ENCODE results near the gene SEMG1.
A peak's percentile ranks its signal among the peaks of the same experiment; 100 is the strongest.

Gene SEMG1

DNA sequence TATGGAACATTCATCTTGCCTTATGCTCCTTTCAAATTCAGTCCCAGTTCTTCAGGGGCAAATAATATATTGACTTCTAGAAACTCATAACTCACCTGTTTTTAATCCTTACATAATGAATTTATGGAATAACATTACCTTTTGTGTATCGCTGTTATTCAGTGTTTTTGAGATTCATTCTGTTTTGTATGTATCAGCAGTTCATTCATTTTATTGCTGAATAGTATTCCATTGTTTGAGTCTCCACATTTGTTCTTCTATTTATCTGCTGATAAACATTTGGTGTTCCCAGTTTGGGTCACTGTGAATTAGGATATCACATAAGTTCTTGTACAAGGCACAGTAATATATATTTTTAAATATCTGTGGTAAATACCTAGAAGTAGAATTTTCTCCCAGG is 19.5 kb downstream of the SEMG1 start:
- no peak for DNase-seq

DNA sequence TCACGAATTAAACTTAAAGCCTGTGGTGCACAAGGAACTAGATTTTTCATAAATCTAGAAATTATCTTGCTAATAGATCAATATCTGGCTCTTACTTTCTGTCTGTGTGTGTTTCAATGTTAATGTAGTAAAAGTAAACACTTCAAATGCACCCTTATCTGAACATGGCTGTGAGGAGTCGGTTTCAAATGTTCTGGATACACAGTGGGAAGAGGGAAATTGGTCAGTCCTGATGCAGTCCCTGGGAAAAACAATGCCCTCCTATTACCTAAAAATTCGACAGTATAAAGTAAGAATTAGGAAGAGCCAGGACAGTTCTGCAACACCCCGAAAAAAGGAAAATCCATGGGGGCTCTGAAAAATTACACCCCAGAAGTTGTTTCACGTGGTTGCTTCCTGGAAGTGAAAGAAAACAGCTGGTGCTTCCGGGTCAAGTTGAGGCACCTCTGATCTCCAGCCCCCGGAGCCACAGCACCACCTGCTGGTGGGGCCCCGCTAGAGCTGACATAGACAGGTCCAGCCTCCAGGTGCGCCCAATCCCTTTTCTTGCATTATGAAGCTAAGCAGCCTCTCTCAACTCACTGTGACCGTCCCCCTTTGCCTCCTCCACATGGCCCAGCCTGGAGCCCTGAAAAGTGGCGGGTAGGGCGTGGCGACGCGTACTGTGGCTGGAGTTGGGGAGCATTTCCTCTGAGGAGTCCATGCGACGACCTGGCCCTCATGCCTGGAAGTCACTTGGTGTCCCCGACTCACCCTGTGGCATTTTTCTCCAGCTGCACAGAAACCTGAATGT is 22.6 kb downstream of the SEMG1 start:
- peak; percentile 34 for DNase-seq

DNA sequence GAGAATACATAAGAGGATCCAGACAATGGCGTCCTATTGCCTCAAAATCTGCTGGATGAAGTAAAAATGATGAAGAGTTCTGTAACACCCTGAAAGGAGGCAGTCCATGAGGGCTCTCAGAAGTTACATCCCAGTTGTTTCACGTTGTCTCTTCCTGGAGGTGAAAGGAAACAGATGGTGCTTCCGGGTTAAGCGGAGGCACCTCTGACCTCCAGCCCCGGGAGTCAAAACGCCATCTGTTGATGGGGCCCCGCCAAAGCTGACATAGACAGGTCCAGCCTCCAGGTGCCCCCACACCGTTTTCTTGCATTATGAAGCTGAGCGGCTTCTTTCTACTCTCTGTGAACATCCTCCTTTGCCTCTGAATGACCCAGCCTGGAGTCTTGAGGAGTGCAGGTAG is 23.8 kb downstream of the SEMG1 start:
- no peak for DNase-seq

DNA sequence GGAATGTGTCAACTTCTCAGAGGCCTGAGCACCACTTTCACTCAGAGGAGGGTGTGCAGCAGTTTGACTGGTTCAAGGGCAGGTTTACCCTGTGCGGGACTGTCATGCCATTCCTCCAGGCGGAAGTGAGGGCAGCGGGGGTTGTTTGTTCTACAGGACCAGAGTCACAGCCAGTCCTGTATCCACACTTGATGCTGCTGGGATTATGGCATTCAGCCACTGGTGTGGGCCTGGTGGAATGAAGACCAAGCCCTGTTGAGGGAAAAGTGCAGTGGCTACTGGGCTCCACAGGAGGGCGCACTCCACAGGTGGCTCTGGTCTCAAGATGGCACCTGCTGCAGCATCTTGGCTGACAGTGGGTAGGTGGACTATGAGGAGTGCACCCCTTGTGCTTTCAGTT is 29.2 kb downstream of the SEMG1 start:
- DNase-seq: no peak

DNA sequence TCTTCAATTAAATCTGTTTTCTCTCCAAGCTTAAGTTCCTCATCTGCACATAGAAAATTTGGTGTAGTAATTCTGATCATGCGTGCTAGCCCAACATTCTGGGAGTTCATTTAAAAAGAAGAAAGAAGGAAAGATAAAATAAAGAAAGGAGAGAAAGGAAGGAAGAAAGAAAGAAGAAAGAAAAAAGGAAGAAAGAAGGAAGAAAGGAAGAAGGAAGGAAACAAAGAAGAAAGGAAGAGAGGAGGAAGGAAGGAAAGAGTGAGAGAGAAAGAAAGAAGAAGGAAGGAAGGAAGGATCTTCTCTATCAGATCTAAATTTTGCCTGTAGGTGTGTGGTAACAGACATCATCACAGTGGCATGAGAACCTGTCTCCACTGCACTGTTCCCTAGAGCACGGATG is 31.3 kb downstream of the SEMG1 start:
- no peak for DNase-seq

DNA sequence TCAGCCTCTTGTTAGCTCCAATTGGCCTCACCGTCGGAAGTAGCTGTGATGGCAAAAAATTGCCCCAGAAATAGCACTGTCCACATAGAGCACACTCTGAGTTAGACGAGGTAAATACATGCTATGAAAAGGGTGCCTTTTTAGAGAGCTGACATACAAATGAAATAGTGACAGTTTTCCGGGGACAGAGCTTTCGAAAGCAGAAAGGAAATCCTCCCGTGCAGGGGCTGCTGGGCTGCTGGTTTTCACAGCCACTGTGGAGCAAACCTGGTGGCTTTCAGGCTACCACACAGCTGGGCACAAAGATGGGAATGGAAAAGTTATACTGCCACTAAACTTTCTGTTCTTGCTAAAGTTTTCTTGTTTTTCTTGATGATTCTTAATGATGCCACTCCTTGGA is 39.3 kb downstream of the SEMG1 start:
- no peak for DNase-seq

DNA sequence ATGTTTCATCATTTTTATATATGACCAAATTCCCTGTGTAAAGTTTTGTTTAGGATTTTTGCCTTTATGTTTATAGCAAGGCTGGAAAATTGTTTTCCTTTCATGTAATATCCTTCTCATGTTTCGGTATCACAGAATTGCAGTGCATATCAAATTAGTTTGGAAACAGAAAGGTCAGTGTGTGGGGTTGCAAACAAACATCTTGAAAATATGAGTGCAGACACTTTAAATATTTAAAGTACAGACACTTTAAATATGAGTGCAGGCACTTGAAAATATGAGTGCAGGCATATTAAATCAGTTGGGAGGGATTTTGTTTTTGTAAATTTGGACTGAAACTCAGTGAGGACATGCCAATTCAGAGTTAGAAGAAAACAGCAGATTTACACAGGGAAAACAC is 41.0 kb downstream of the SEMG1 start:
- no peak for DNase-seq

DNA sequence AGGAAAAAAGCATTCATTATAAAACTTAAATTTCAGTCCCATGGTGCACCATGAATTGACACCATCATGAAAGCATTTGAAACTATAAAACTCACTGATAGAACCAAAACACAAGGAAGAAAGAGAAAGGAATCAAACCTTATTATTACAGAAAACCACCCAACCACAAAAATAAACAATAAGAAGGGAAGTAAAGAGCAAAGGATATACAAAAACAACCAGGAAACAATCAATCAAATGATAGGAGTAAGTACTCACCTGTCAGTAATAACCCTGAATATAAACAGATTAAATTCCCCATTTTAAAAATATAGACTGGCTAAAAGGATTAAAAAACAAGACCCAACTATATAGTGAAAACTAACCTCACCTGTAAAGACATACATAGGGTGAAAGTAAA is 41.8 kb downstream of the SEMG1 start:
- DNase-seq: no peak

DNA sequence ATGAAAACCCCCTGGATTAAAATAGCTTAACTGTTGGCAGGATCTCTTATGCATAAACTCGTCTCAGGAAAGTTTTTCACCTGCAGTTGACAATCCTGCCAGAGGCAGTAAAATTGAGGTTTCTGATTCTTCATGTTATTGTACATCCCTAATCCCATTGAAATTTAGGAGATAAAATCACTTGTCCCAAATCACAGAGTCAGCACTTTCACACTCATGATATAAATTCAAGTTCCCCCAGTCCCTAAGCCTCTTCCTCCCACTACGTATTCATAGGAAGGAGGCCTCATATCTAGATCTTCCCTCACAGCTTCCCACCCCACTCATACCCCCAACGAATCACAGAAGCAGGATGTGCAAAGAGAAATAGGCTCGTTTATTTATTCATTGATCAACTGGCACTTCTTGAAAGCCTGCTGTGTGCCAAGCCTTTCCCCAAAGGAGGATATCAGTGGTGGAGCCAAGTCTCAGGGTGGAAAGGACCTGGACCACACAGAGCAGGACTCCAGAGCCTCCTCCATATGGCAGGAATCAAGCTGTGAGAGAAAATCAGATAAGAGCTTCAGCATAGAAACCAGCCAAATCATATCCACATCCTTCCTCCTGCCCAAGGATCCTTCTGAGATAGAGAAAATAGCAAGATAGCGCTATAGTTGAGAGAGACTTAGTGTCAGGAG is 45.2 kb downstream of the SEMG1 start:
- DNase-seq: no peak

DNA sequence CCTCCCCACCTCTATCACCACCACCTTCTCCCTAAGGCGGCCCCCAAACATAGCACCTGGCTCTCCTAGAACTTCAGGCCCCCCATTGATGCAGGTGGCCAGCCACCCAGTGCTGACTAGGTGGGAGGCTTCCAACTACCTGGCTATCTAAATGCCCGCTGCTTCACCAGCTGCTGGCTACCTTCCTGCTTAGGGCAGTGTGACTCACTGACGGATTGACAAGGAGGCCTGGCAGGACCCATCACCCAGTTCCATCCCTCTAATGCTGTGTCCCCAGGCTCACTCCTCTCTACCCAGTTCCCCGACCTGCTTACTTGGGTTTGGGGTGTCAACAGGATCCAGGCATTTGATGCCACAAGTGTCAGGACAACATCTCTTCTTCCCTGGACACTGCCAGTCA is 46.4 kb downstream of the SEMG1 start:
- DNase-seq: no peak

DNA sequence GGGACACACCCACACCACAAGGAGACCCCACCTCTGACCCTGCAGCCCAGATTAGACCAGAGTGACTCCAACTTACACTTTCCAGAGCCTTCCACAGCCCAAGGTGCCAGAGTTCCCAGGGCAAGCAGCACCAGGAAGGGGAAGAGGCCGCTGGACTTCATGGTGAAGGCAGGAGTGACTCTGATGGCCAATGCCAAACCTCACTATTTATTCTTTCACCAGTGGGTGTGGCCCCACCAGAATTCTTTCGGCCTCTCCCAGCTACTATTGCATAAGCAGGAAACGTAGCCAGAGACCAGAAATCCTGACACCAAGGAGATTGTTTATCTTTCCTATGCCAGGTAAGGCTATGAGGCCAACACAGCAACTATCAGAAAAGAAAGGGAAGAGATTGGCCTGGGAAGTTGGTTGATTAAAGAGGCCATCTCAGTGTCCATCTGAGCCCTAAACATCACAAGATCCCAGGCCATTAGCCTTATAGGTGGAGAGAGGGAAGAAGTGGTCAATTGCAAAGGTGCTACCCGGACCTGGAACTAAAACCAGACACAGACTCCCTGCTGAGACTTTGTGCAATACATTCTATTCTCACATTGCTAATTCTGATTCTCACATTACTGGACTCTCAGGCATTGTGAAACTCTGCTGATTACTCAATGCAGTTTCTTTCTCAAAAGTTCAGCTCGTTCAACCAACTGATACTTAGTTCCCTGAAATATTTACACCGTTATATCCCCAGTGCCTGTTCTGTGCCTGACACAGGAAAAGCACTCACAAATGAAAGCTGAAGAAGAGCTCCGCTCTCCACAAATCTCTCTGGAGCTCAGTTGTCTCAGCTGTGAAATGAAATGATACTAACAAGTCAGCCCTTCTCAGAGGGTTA is 47.8 kb downstream of the SEMG1 start, which contains the start of gene SLPI:
SLPI (minus strand) TSS at position 182 of the 880 bp plus-strand sequence; CDS start at position 161, 21 bp downstream.
- no peak for DNase-seq

DNA sequence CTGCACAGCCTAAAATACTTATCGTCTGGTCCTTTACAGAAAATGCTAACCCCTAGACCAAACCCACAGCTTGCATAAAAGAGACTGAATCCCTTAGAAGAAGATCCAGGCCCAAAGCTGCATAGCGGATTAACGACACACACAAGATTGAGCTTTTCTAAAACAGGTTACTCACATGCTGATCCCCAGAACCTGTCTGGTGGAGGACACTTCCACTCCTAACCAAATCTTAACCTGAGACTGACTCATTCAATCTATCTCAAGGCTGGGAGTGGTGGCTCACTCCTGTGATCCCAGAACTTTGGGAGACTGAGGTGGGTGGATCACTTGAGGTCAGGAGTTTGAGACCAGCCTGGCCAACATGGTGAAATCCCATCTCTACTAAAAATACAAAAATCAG is 50.3 kb downstream of the SEMG1 start:
- DNase-seq: no peak

DNA sequence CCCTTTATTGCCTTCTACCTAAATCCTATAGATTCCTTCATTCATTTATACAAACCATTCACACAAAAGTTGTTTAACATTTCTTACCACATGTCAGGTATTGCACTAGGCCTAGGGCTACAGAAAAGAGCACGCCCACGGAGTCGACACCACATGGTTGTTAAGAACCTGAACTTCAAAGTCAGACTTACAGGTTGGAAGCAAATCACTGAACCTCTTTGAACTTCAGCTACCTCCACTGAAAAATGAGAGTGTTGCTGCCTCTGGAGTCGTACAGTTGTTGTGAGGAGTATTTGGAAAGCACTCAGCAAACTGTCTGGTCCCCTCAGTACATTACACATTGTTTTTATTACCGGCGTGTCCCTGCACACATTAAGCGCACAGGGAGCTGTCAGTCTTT is 50.9 kb downstream of the SEMG1 start:
- DNase-seq: no peak

DNA sequence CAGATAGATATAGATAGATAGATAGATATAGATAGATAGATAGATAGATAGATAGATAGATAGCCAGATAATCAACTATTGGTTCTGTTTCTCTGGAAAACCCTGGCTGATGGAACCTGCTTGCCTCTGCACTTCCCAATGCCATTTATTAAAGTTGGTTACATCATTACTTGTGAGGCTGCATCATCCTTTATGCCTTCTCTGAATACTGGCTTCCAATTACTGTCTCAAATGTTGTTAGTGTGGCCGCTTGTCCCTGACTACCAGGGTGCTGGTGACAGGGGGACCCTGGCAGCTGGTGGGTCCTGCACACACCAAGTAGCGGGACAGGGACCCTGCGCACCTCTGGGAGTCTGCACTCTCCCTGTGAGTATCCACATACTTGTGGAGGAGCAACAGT is 51.4 kb downstream of the SEMG1 start:
- no peak for DNase-seq

DNA sequence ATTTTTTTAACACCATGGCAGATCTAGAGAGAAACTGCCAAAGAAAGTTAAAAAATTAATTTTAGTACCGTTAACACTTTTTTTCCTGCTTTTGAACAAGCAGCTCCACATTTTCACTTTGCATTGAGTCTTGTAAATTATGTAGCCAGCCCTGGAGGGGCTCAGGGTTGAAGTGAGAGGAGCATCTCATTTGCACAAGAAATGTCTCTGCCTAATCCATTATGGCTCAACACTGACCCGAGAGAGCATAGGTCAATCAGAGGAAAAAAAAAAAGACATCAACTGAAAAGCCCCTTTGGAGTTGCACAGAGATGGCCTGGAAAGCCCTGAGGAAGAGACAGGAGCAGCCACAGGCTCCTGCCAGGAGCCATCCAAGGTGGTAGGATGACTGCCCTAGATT is 51.8 kb downstream of the SEMG1 start:
- no peak for DNase-seq

Data from EL (cell line).